Stimulated activated CD4-positive, alpha-beta T cell treated with anti-CD3 and anti-CD28 coated beads, Interleukin-4, amount 100 ng/mL, for 48 hours (primary cell): ENCODE results near the gene EMC8.

Source experiments
- DNase-seq, 2 donors: peaks; one replicate each; pipeline ENCODE4 v3.0.0-alpha.2; 2020; ENCODE audit warnings: low read depth in 2 of 2

Gene EMC8

DNA sequence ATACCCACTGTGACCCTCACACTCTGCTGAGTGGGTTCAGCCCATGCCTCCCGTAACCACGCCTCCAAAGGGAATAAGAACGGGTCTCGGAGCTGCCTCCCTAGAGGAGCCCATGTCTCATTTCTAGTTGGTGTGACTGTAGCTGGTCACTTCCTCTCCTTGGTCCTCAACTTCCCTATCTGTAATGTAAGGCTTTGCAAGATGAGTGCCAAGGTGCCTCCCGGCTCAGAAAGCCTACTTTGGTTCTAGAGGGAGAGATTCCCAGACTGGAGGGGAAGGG, 69.2 kb downstream of the EMC8 start:
- DNase-seq, result no peak

DNA sequence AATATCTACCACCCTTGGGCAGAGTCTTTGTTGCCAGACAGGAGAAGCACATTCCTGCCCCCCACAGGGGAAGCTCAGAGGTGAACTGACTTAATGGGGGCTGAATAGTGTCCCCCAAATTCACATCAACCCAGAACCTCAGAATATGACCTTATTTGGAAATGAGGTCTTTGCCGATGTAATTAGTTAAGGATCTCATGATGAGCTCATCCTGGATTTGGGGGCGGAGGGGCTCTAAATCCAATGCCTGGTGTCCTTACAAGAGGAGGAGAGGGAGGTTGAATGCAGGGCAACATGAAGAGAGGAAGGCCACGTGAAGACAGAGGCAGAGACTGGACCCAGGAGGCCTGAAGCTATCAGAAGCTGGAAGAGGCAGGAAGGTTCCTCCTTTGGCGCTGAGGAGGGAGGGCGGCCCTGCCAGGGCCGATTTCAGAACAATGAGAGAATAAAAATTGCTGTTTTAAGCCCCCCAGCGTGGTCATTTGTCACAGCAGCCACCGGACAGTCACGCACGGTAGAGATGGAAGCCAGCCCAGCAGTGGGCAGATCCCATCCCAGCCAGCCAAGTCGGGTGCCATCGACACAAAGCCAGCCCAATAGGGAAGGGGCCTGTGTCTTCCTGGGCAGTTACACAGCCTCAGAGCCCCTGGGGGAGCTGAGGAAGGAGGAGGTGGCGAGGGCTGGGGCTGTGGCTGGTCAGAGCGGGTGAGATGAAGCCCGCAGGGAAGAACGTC, 69.7 kb downstream of the EMC8 start:
- no peak for DNase-seq

- no peak for DNase-seq
Measured at GRCh38 chr16:85728879-85729278, 70.5 kb downstream of the EMC8 start.
